ELF-1 (cell line): ENCODE data around the gene MGMT.

Source experiments
- DNase-seq: peaks from one replicate; pipeline ENCODE4 v3.0.0-alpha.2; 2016; ENCODE audit warnings: low read depth, low spot score

The MGMT gene

DNA sequence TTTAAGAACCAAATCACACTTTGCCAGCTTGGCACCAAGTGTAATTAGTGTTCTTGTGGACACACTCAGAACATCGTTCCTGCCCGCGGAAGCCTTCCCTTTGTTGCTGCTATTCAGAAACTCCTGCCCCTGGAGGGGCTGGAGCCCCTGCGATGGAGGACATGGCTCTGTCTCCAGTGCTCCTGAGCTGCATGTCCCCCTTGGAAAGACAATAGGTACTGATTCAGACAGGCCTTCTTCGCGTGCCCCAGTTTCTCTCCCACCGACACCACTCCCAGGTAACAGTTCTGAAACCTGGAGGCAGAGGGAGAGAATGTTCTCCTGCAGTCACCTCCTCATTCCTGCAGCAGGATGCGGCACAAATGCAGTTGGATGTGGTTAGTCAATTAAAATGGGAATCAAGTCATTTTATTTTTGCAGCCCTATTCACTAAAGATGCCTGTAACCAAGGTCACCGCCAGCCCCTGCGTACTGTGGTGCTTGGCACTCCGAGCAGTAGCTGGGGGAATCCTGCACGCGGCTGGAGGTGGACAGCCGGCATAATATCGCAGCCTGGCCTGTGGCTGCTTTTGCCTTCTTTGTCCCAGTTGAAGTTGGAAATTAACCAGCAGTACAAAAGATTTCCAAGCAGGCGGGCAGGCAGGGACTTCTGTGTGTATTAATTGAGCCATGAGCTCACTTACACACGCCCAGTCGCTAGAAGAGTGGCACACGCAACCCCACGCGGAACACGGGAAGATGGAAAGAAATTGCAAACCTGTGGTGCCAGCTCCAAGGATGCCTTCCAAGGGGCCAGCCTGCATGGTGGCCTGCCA lies 291.4 kb downstream of the MGMT start:
- DNase-seq: no peak

DNA sequence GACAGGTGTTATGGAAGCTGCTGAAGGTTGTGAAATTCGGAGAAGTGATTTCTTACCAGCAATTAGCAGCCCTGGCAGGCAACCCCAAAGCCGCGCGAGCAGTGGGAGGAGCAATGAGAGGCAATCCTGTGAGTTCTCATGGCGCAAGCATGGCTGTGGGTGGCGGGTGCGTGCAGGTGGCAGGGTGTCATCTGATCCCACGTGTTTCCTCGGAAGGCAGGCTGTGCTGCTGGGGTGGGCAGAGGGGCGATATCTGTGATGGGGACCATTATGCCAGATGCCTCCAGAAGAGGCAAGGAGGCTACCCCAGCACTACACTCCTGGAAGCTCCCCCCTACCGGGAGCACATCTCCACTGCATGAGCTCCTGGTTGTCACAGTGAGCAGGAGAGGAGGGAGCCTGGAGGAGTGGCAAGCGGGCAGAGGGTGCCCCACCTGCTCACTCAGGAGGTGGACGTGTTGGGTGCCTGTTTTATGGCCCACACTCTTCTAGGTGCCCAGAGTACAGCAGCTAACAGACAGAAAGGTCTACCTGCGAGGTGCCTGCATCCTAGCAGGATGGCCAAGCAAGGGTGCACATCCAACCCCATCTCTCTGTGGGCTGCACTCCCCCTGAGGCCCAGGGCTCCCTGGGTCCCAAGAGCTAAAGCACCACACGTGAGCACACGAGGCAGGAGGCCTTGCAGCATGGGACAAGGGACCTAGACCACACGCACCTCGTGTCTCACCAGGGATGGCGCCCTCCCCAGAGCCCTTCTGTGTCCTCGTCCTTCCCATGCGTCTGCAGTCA lies 292.4 kb downstream of the MGMT start:
- no peak for DNase-seq

DNA sequence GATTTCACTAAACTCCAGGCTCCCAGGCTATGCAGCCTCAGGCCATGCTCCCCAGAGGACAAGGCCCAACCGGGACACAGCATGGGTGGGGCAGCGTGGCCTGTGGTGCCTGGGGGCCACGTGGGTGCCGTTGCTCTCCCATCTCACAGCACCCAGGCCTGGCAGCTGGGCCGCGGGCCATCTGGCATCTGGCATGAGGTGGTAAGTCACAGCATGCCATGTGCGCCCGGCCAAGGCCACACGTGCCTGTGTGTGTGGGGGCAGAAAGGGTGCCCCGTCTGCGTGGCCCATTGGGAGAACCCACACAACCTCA lies 292.9 kb downstream of the MGMT start:
- DNase-seq: no peak

DNA sequence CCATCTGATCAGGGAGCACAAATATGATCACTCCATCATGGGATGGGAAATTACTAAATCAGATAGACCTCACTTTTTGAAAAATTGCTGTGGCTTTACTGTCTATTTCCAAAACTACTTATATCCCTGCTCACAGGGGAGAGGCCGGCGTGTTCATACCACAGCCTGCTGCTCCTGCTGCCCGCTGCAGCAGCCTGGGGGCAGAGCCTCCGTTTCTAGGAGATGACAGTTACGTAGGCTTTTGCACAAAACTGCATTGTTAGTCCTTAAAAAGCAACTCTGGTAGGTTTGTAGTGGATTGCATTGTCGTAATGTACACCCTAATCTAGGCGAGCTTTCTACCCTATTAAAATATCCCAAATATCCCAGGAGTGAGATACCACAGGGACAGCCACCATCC lies 293.4 kb downstream of the MGMT start:
- no peak for DNase-seq

DNA sequence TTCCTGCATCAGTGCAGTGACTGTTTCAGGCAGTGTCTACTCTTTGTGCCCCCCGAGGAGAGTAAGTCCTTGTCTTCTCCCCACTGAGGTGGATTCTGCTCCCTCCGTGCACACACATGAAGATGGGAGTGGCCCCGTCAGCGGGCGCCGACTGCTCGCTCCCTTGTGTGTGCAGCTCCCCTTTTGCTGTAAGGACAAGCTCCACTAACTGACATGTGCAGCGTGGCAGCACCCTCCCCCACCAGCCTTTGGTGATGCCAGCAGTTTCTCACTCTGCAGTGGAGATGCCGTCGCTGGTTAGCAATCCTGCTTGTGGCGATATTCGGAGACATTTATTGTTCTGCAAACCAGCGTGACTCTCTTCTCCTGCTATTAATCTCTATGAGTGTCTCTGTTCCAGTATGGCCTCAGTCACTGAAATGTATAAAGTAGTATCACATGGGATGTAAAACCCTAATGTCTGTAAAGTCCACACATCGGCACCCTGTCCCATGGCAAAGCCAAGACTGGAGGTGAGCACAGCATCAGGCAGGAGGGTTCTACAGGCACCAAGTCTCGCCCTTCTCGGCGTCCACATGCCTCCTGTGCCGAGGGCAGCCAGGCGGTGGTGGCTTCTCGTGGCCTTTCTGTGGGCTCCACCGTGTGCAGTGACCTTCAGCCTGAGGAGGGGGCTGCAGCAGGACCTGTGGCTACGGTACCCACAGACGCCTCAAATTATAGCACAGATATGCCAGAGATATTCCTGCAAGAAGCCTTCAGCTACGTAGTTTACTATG lies 294.3 kb downstream of the MGMT start:
- no peak for DNase-seq

DNA sequence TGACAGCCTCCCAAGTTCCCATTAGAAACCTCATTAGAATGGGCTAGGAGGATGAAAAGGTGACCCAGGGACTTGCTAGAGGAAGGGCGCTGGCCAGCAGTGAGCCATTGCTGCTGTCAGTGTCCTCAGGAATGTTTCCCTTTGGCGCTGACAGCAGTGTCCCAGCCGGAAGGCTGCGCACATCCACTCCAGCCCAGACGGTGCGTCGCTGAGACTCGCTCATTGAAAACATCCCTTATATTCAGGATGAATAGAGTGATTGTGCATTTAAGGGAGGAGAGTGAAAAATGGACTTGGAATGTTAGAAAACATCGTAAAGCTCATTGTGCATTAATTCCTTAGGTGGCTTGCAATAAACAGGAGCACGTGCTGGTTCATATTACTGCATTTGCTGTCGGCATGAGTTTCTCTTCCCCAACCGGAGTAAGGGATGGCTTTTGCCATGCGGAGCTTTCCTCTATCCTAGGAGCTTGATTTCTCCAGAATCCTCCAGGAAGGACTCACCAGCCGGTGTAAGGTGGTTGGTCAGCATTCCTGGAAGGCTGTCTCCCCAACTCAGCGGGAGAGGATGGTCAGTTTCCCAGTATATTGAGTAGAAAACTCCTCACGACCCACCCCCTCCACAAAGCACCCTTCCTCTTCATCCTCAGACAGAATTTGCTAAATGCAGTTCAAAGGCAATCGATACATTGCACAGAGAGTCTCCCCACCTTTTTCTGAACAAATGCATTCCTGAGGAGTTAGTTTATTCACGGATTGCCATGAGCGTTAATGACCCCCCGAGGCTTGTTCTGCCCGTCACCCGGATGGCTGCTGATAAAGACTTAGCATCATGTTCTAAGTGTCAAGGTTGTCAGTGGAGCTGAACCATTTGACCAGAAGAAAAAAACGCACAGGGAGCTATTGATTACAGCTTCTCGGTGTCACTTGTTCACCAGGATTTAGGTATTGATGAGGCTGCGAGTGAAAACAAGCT lies 295.2 kb downstream of the MGMT start:
- DNase-seq: peak; percentile 43

DNA sequence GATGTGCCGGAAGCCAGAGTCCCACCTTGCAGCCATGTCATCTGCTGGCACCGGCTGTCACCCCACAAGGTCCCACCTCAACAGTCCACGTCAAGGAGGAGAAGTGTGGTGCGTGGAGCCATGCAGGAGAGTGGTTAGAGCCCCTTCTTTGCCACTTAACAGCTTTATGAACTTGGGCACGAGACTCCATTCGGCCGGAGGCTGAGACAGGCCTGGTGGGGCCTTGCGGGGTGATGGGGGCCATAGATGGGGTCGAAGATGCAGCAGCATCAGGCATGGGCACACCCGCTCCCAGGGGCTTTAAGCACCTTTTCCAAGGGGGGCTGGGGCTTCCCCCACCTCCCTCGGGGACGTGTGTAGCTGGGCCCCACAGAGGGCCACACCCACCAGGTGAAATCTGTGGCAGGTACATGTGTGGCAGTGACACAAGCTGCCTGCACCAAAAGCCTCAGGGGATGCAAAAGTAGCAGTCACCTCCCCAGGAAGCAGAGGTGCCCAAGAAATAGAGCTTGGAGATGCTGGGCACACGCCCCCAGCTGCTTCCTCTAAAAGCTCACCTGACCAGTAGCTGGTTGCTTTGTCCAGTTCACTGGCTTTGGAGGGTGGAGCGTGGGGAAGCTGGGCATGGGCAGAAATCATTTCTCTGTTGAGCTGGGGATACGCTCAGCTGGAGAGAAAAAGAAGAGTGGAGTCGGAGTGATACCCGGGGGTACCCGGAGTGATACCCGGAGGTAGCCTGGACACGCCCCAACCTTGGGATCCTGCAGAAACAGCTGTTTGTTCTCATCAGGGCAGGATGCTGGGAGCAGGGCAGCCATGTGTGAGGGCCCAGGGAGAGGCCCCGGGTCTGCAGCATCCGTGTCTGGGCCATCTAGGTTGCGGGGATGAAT lies 297.2 kb downstream of the MGMT start:
- no peak for DNase-seq

DNA sequence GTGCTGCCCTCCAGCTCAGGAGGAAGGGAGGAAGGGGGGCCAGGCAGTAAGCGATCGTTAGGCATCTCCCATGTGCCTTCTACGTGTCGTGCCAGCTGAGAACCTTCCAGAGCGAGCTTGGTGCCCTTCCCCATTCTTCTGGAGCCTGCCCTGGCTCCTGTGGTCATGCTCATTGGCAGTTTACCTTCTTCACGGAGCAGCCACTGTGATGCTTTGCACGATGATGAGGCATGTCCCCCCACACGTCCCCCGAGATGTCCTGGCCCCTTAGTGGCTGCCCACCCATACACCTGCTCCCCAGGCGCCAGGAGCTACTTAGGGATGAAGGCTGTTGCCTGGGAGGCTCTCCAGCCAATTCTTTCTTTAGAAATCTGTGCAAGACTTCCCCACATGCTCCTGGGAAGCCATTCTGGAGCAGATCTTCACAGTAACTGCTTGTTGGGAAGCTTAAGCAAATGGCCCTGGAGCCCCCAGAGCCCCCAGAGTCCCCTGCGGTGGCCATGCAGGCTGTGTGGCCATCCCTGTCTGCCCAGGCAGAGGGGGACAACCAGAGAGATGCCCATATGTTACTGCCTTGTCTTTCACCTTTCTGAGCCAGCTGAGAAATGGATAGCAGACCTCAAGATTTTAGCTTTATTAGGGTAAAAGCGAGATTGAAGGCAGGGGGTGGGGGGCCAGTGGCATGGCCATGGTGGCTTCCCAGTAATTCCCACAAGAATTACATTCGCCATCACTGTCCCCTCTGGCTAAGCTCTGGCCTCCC lies 298.0 kb downstream of the MGMT start:
- no peak for DNase-seq

DNA sequence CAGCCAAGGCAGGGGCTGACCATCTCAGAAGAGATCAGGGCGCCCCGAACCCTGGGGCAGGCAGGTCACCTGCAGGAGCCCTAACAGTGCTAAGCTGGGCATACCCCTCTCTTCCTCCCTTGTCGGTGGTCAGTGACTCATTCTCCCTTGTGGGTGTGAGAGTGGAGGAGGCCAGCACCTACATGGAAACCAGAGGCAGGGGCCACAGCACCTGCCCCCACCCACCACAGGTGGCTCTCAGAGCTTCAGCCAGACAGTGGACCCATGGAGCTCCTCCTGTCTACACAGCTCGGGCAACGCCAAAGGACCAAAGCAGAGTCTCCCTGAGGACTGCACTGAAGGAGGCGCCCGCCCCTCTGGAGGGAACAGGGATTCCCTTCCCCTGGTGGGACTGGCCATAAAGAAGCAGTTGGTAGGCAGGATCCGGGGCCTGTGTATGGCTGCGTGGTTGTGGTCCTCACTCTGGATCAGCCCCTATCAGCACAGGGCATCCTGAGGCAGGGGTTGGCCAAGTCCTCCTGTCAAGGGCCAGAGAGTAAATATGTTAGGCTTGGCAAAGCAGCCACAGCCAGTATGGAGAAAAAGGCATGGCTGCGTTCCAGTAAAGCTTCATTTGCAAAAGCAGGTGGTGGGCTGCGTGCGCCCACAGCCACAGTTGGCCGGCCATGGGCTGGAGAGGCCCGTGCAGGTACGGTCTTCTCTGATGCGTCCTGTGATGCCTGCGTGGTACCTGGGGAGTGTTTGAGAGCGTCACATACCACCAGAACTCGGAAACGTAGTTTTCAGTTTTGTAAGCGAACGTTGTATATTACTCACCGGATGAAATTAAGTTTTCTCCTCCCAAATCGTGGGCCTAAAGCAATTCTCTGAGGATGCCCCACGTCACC lies 298.9 kb downstream of the MGMT start:
- DNase-seq: no peak

DNA sequence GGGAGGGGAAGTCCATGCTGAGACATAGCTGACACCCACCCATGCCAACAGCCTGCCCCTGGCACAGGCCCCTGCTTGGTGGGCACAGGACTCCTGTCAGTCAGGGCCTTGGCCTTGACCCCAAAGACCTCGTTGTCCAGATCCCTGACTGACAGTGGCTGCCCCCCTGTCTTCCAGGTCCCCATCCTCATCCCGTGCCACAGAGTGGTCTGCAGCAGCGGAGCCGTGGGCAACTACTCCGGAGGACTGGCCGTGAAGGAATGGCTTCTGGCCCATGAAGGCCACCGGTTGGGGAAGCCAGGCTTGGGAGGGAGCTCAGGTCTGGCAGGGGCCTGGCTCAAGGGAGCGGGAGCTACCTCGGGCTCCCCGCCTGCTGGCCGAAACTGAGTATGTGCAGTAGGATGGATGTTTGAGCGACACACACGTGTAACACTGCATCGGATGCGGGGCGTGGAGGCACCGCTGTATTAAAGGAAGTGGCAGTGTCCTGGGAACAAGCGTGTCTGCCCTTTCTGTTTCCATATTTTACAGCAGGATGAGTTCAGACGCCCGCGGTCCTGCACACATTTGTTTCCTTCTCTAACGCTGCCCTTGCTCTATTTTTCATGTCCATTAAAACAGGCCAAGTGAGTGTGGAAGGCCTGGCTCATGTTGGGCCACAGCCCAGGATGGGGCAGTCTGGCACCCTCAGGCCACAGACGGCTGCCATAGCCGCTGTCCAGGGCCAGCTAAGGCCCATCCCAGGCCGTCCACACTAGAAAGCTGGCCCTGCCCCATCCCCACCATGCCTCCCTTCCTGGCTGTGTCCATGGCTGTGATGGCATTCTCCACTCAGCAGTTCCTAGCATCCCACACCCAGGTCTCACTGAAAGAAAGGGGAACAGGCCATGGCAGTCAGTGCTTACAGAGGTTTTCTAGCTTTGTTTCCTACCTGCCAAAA lies 299.8 kb downstream of the MGMT start:
- no peak for DNase-seq

DNA sequence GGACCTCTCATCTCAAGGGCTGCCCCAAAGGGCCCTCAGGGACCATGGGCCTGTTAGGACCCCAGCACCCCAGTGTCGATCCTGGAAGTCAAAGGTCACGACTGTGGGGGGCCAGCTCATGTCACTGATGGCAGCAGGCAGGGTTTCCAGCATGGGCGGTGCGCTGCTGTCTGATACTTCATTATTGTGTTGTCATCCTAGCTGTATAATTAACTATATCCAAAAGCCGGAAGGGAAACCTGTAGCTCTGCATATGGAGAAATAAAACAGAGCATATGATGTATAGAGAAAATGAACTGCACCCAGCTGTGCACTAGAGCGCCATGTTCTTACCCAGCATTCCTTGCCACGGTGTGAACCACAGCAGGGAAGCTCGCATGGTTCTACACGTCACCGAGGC lies 300.7 kb downstream of the MGMT start:
- DNase-seq: no peak

DNA sequence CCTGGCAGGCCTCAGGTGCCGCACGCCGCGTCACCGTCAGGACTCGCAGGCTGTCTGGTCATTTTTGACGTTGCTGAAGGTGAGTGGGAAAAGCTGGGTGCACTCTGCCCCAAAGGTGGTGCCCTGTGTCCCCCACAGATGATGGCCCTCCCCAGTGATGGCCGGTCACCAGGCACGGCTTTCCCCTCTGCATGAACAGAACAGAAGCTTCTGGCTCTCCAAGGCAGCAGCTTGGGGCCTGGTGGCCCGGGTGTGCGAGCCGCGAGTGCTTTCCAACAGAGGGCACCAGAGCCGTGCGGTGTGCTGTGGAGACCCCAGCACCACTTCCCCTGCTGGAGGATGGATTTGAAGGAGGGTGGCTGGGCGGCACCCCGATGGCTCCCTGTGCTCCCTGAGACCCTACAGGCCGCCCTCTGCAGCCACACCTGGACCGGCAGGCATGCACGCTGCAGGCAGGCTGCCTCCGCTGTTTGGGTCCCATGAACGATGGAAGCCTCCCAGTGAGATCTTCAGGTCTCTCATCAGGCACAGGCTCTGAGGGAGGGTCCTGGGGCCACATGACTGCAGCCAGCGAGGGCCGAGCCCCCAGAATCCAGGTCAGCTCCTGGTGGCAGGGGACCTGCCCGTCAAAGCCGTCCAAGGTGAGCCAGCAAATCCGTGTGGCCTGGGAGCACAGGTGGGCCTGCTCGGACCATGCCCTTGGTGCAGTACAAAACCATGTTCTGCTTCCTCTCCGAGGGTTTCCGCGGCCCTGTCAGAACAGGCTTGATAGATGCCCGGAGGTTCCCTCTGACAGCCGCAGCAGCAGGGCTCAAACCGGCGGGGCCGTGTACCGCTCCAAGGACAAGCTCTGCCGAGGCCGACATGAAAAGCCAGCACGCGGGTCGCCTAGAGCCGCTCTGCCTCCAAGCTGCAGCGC lies 301.7 kb downstream of the MGMT start:
- DNase-seq: peak; percentile 68

DNA sequence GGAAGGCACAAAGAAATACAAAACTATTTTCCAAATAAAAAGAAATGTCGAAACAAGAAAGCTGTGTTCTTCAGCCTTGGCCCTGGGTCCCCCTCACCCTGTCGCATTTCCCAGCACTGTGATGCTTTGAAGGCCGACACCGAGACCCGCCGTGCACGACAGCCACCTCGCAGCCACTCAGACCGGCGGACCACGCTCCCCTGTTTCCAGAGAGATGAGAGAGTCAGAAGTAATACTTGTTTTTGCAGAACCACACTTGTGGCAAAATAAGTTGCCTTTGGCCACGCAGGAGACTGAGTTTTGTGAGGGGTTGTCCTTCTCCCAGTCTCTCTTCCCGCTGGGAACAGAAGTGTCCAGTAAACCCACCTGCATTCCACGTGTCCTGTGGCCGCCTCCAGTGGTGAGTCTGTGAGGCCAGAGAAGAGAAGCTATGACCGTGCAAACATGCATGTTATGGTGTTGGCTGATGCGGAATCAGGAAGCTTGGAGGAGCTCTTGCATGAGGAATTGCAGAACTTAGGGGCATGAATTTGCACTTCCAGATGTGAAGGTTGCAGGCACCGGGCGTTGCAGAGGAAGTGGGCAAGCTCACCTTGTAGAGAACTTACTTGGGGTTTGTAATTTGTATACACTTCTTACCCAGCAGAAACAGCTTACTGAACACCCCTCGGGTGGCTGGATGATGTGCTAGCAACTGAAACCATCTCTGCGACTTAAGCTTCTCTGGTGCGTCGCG lies 302.5 kb downstream of the MGMT start:
- DNase-seq: no peak

DNA sequence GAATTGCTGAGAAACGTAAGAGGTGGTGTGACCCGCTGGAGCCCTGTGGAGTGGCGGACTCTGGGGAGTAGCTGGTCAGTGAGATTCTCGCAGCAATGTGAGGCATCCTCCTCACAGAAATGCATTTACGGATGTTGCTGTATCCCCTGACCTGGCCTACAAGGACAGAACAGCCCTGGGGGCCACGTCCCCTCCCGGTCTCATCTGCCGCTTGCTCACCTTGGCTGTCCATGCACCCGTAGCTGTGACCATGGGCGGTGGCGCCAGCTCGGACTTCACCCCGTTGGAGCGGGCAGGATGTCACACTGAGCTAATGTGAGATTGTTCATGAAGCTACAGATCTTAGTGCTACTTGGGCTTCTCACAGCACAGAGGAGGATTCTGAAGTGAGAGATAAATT lies 303.2 kb downstream of the MGMT start:
- DNase-seq: no peak

DNA sequence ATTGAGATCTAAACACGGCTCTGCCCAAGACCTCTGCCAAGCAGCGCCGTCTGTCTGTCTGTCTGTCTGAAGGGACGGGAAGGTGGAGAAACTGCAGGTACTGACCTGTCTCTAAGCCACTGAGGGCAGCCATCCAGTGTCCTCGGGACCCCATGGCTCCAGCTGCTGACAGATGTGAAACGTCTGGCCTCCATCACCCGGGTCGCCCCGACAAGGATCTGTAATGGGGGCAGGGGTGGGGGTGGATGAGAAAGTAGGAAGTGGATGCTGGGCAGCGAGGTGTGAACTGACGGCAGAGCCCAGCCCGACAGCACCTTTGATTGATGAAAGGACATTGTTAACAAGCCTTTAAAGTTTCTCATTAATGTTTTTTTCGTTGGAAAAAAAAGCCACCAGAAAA lies 304.0 kb downstream of the MGMT start:
- no peak for DNase-seq

DNA sequence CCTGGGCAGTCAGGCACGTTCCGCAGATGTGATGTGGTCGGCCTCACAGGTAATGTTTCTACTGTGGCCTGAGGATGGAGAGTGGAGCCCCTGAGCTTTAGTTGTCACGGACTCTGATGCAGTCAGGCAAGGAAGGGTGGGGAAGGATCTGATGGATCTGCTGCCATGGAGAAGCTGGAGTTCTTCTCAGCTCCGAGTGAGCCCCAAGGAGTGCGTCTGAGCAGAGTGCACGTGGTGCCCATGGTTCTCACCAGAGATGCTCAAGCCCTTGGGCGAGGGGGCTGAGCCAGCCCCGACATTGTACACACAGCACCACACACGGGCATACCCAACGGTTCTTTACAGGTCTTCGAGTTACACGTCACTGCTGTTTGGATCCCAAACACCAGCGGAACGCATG lies 304.5 kb downstream of the MGMT start:
- DNase-seq: no peak
